Stimulated activated CD8-positive, alpha-beta memory T cell treated with anti-CD3 and anti-CD28 coated beads, Interleukin-4, amount 100 ng/mL, for 1 hour (primary cell): ENCODE results near the gene SIGLEC9.

Experiments used
- DNase-seq, 2 donors: peaks; one replicate each; pipeline ENCODE4 v3.0.0-alpha.2; 2020; ENCODE audit warnings: low read depth in 2 of 2, low spot score in 1 of 2

Gene SIGLEC9

GRCh38 chr19:51097166-51097738 is 27.5 kb upstream of the SIGLEC9 start:
- DNase-seq: peak; percentile 50 to 55

- no peak for DNase-seq
These were observed 26.9 kb upstream of the SIGLEC9 start for GRCh38 chr19:51097796-51098195.

GRCh38 chr19:51098365-51099046 is 26.2 kb upstream of the SIGLEC9 start:
- DNase-seq: no peak

GRCh38 chr19:51099047-51099382 is 25.7 kb upstream of the SIGLEC9 start:
- DNase-seq: no peak

GRCh38 chr19:51100601-51101000 is 24.1 kb upstream of the SIGLEC9 start:
- DNase-seq: no peak

- no peak for DNase-seq
These were observed 23.4 kb upstream of the SIGLEC9 start for GRCh38 chr19:51101171-51101865.

- DNase-seq: no peak
These were observed 21.7 kb upstream of the SIGLEC9 start for GRCh38 chr19:51102991-51103390.

- DNase-seq: no peak
These were observed 20.8 kb upstream of the SIGLEC9 start for GRCh38 chr19:51103926-51104341.

GRCh38 chr19:51107406-51108065 is 17.2 kb upstream of the SIGLEC9 start:
- DNase-seq: no peak

GRCh38 chr19:51108066-51108804 is 16.5 kb upstream of the SIGLEC9 start, which contains the start of gene CTU1:
TSS of gene CTU1 (minus strand) at chr19:51108409. CDS start at chr19:51104569, 3,840 bp downstream.
- DNase-seq: peak; percentile 90 to 97

- DNase-seq: no peak
These were observed 15.9 kb upstream of the SIGLEC9 start for GRCh38 chr19:51108805-51109146.

GRCh38 chr19:51110666-51110971 is 14.1 kb upstream of the SIGLEC9 start:
- DNase-seq: no peak

GRCh38 chr19:51111606-51112005 is 13.1 kb upstream of the SIGLEC9 start:
- no peak for DNase-seq

GRCh38 chr19:51114087-51114729 is 10.5 kb upstream of the SIGLEC9 start:
- DNase-seq: no peak

- no peak for DNase-seq
These were observed 7.9 kb upstream of the SIGLEC9 start for GRCh38 chr19:51116736-51117286.

GRCh38 chr19:51119101-51119500 is 5.6 kb upstream of the SIGLEC9 start:
- DNase-seq: no peak

GRCh38 chr19:51119611-51120010 is 5.1 kb upstream of the SIGLEC9 start:
- DNase-seq: no peak

- no peak for DNase-seq
These were observed 4.5 kb upstream of the SIGLEC9 start for GRCh38 chr19:51120160-51120559.

- DNase-seq: no peak
These were observed 3.4 kb upstream of the SIGLEC9 start for GRCh38 chr19:51121257-51121656.

- DNase-seq: no peak
These were observed 2.4 kb upstream of the SIGLEC9 start for GRCh38 chr19:51122112-51122981.
